Measurements from ENCODE around the gene PITRM1.
"Not testable (repeated sequence)": the region's sequence is repeated elsewhere in the genome, so short reads cannot be mapped to it uniquely, and the experiment has no call there.

DNA sequence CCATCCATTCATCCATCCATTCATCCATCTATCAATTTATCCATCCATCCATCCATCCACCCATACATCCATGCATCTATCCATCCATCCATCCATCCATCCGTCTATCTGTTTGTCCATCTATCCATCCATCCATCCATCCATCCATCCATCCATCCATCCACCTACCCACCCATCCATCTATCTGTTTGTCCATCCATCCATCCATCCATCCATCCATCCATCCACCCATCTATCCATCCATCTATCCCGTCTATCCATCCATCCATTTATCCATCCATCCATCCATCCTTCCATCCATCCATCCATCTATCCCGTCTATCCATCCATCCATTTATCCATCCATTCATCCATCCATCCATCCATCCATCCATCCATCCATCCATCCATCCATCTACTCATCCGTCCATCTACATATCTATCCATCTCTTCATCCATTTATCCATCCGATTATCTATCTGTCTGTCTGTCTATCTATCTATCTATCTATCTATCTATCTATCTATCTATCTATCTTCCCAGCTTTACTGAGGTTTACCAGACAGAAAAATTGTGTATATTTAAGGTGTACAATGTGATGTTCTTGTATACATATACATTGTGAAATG is 46.5 kb upstream of the PITRM1 start:
- TF ChIP-seq FOXM1 (IDR thresholded peaks at IDR 0.05; ENCODE audit: low read depth); TEAD4 (IDR thresholded peaks at IDR 0.05; ENCODE audit: borderline replicate concordance, insufficient read depth); SIN3A (IDR thresholded peaks at IDR 0.05; ENCODE audit: borderline replicate concordance, low read depth, low read length); RAD21 (IDR thresholded peaks at IDR 0.05; ENCODE audit: low read length); EZH2phosphoT487 (IDR thresholded peaks at IDR 0.05; ENCODE audit: borderline replicate concordance, low read depth): not testable (repeated sequence)
- TF ChIP-seq, protein P1, sequence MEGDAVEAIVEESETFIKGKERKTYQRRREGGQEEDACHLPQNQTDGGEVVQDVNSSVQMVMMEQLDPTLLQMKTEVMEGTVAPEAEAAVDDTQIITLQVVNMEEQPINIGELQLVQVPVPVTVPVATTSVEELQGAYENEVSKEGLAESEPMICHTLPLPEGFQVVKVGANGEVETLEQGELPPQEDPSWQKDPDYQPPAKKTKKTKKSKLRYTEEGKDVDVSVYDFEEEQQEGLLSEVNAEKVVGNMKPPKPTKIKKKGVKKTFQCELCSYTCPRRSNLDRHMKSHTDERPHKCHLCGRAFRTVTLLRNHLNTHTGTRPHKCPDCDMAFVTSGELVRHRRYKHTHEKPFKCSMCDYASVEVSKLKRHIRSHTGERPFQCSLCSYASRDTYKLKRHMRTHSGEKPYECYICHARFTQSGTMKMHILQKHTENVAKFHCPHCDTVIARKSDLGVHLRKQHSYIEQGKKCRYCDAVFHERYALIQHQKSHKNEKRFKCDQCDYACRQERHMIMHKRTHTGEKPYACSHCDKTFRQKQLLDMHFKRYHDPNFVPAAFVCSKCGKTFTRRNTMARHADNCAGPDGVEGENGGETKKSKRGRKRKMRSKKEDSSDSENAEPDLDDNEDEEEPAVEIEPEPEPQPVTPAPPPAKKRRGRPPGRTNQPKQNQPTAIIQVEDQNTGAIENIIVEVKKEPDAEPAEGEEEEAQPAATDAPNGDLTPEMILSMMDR (IDR thresholded peaks at IDR 0.05): not testable (repeated sequence)
- TF ChIP-seq, protein P2, sequence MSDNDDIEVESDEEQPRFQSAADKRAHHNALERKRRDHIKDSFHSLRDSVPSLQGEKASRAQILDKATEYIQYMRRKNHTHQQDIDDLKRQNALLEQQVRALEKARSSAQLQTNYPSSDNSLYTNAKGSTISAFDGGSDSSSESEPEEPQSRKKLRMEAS (IDR thresholded peaks at IDR 0.05; ENCODE audit: low read depth): not testable (repeated sequence)
- TF ChIP-seq, protein P3, sequence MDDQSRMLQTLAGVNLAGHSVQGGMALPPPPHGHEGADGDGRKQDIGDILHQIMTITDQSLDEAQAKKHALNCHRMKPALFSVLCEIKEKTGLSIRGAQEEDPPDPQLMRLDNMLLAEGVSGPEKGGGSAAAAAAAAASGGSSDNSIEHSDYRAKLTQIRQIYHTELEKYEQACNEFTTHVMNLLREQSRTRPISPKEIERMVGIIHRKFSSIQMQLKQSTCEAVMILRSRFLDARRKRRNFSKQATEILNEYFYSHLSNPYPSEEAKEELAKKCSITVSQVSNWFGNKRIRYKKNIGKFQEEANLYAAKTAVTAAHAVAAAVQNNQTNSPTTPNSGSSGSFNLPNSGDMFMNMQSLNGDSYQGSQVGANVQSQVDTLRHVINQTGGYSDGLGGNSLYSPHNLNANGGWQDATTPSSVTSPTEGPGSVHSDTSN (IDR thresholded peaks at IDR 0.05): not testable (repeated sequence)
